Mammary epithelial cell (primary cell): ENCODE results near the gene USP37.

Experiments used
- CTCF ChIP-seq, 2 donors: IDR thresholded peaks in 1 of 2; conservative IDR thresholded peaks in 1 of 2; 2 replicates each; pipeline ENCODE4 v1.5.1; 2011 to 2012; ENCODE audit warnings: inconsistent platforms in 2 of 2, low read length in 2 of 2, mild to moderate bottlenecking in 2 of 2, control low read depth in 1 of 2, low read depth in 1 of 2; ENCODE audit not compliant: insufficient read depth in 1 of 2; ENCODE audit errors: extremely low read depth in 1 of 2
- EZH2 ChIP-seq: IDR thresholded peaks from 2 replicates; pipeline ENCODE4 v1.6.1; 2012; ENCODE audit warnings: low read length, inconsistent platforms, borderline replicate concordance

GRCh38 chr2:218615868-218616315 is 47.7 kb upstream of the USP37 start:
- no peak for TF ChIP-seq CTCF (conservative IDR thresholded peaks at IDR 0.05 in 1 of 2, IDR thresholded peaks at IDR 0.05 in 1 of 2; ENCODE audit: extremely low read depth in 1 of 2, insufficient read depth in 1 of 2, low read depth in 1 of 2, low read length in 2 of 2)
- no peak for TF ChIP-seq EZH2
